GM12878 (cell line): Measurements from ENCODE around the gene SLC38A1. TPM values are rescaled to one million over a fixed set of nuclear protein-coding genes. Genes with fewer than 3 reads are reported as not detected.

ENCODE experiments used
- ATAC-seq: fragments of 200-7000 bp; cut with Tn5 transposase; 3 replicates; pipeline ENCODE4 v1.9.1; 2020; ENCODE audit warnings: mild to moderate bottlenecking, moderate library complexity
- BruUV-seq: library from RNA; stranded (reverse); fragments of 400-500 nt; replicated peaks from 2 replicates; lab custom pipeline; 2021; lab: Mats Ljungman, UMichigan
- CTCF ChIA-PET: fragments of 300-600 bp; sonication (Branson Sonifier 250); formaldehyde crosslinking; extraction: SDS; loops from one replicate; lab custom pipeline; 2021; ENCODE audit warnings: inconsistent platforms; lab: Yijun Ruan, JAX
- POLR2A ChIA-PET: fragments of 350-600 bp; formaldehyde crosslinking; extraction: SDS; loops from one replicate; lab custom pipeline; 2021; ENCODE audit warnings: inconsistent platforms; lab: Charles Lee
- RAD21 ChIA-PET: fragments of 300-600 bp; sonication (Branson Sonifier 250); formaldehyde crosslinking; loops from one replicate; lab custom pipeline; 2023; ENCODE audit warnings: antibody characterized with exemption; ENCODE audit not compliant: unreplicated experiment; lab: Charles Lee
- SMC1A ChIA-PET: fragments of 300-600 bp; sonication (Branson Sonifier 250); formaldehyde crosslinking; loops from one replicate; lab custom pipeline; 2023; ENCODE audit not compliant: unreplicated experiment, uncharacterized antibody; lab: Charles Lee
- DNase-seq: peaks from one replicate; pipeline ENCODE4 v3.0.0-alpha.2; 2011; ENCODE audit warnings: low read depth, low spot score
- FAIRE-seq: peaks from 3 replicates; lab custom pipeline; 2011; peaks lifted over from hg19 to GRCh38; lab: Jason Lieb, UNC
- H2AFZ ChIP-seq: 2 replicates; pipeline ENCODE4 v1.6.0; 2011; ENCODE audit warnings: low read depth, low read length, control low read depth; ENCODE audit not compliant: control insufficient read depth
- H3K27ac ChIP-seq: 2 replicates; pipeline ENCODE4 v1.5.1; 2011; ENCODE audit warnings: control low read depth; ENCODE audit not compliant: control insufficient read depth, insufficient read depth
- H3K27me3 ChIP-seq, 2 experiments: replicated peaks in 1 of 2; 2 replicates each; pipeline versions ENCODE4 v1.6.0 to v1.6.1; 2011; ENCODE audit warnings: low read length in 1 of 2; ENCODE audit not compliant: control insufficient read depth in 2 of 2, insufficient read depth in 2 of 2
- H3K36me3 ChIP-seq, 2 experiments: 2 replicates each; pipeline ENCODE4 v1.5.1; 2011; ENCODE audit warnings: low read length in 1 of 2; ENCODE audit not compliant: control insufficient read depth in 2 of 2, insufficient read depth in 2 of 2
- H3K4me1 ChIP-seq: 2 replicates; pipeline ENCODE4 v1.6.1; 2011; ENCODE audit warnings: mild to moderate bottlenecking, low read length, moderate library complexity, mixed read lengths; ENCODE audit not compliant: control insufficient read depth, insufficient read depth
- H3K4me2 ChIP-seq: 2 replicates; pipeline ENCODE4 v1.6.0; 2011; ENCODE audit warnings: control low read depth; ENCODE audit not compliant: control insufficient read depth, insufficient read depth
- H3K4me3 ChIP-seq: fragments of 200-600 bp; sonication (generic); 2 replicates; pipeline ENCODE4 v1.5.1; 2016
- H3K79me2 ChIP-seq: 2 replicates; pipeline ENCODE4 v1.6.0; 2011; ENCODE audit warnings: low read length; ENCODE audit not compliant: control insufficient read depth, insufficient read depth
- H3K9ac ChIP-seq: 2 replicates; pipeline ENCODE4 v1.8.0; 2011; ENCODE audit warnings: low read length, control low read depth, mixed read lengths; ENCODE audit not compliant: control insufficient read depth, insufficient read depth
- H3K9me3 ChIP-seq: replicated peaks from 3 replicates; pipeline ENCODE4 v1.5.1; 2011; ENCODE audit warnings: mild to moderate bottlenecking, low read length; ENCODE audit not compliant: control insufficient read depth, insufficient read depth
- H4K20me1 ChIP-seq: 2 replicates; pipeline ENCODE4 v1.6.0; 2011; ENCODE audit not compliant: control insufficient read depth, insufficient read depth
- BHLHE40 ChIP-seq, 2 experiments: fragments of 450-650 bp in 1 of 2; IDR thresholded peaks; 2 replicates each; pipeline ENCODE4 v1.6.1; 2011 to 2017; ENCODE audit warnings: low read depth in 2 of 2, borderline replicate concordance in 1 of 2, improper control_type of control experiment in 1 of 2, low read length in 1 of 2, mild to moderate bottlenecking in 1 of 2
- BRCA1 ChIP-seq: IDR thresholded peaks from 2 replicates; pipeline ENCODE4 v1.6.1; 2011; ENCODE audit warnings: low read depth, low read length, improper control_type of control experiment
- FOXK2 ChIP-seq: fragments of 450-650 bp; IDR thresholded peaks from 2 replicates; pipeline ENCODE4 v1.6.1; 2017; ENCODE audit warnings: mild to moderate bottlenecking, moderate library complexity
- LARP7 ChIP-seq: fragments of 450-650 bp; IDR thresholded peaks from 2 replicates; pipeline ENCODE4 v1.6.1; 2017; ENCODE audit warnings: mild to moderate bottlenecking
- MEF2B ChIP-seq: fragments of 450-650 bp; IDR thresholded peaks from 2 replicates; pipeline ENCODE4 v1.6.1; 2018; ENCODE audit warnings: mild to moderate bottlenecking, moderate library complexity; ENCODE audit not compliant: partially characterized antibody, poor library complexity, severe bottlenecking
- MYB ChIP-seq: fragments of 150-350 bp; IDR thresholded peaks from 2 replicates; pipeline ENCODE4 v1.6.1; 2014; ENCODE audit warnings: mild to moderate bottlenecking, low read depth, low read length, borderline replicate concordance
- PRDM15 ChIP-seq: fragments of 450-650 bp; formaldehyde crosslinking; IDR thresholded peaks from 2 replicates; pipeline ENCODE4 v1.4.0; 2020; ENCODE audit warnings: mild to moderate bottlenecking, moderate library complexity
- ZNF24 ChIP-seq: fragments of 450-650 bp; IDR thresholded peaks from 2 replicates; pipeline ENCODE4 v1.6.1; 2017; ENCODE audit warnings: antibody characterized with exemption, mild to moderate bottlenecking
- ZNF384 ChIP-seq: IDR thresholded peaks from 2 replicates; pipeline ENCODE4 v1.6.1; 2012; ENCODE audit warnings: low read depth, mild to moderate bottlenecking, low read length, improper control_type of control experiment, borderline replicate concordance
- WGBS: methylation state at CpG from one replicate; pipeline ENCODE4 v1.1.6; 2016; ENCODE audit warnings: low lambda C conversion rate; ENCODE audit not compliant: insufficient replicate concordance, insufficient coverage; ENCODE audit errors: missing lambda C conversion rate; 5-methylcytosine and 5-hydroxymethylcytosine counted together
- in situ Hi-C: fragments of 300-500 bp; cut with MboI; formaldehyde crosslinking; loops from 9 replicates; pipeline ENCODE4 v1.14.3; 2018; ENCODE audit warnings: mixed read lengths
- intact Hi-C: fragments of 100-400 bp; cut with micrococcal nuclease; formaldehyde crosslinking; loops from one replicate; pipeline ENCODE4 v1.14.2; 2022; ENCODE audit not compliant: unreplicated experiment
- polyA plus RNA-seq, 11 experiments: library from polyadenylated mRNA; depleted of rRNA in 4 of 11; unstranded in 6 of 11; stranded (reverse) in 5 of 11; fragments of >200 nt; fragmentation: Nextera tagmentation in 4 of 11; fragmentation: Illumina TruSeq in 1 of 11; extraction: Ambion mirVana in 4 of 11; extraction: Trizol in 1 of 11; gene quantifications; 1 replicate in 1 of 11; 2 replicates in 10 of 11; pipeline versions ENCODE4 v1.2.1 to v1.2.3, GENCODE V29; 2011 to 2016; ENCODE audit warnings: inconsistent platforms in 2 of 11, missing spikeins in 2 of 11, low read depth in 1 of 11
- total RNA-seq, 4 experiments: library from RNA; depleted of rRNA in 3 of 4; stranded (reverse); fragments of >200 nt in 3 of 4; fragmentation: Illumina TruSeq in 1 of 4; extraction: Trizol in 1 of 4; gene quantifications; 2 replicates each; pipeline versions ENCODE4 v1.2.1 to v1.2.3, GENCODE V29; 2013 to 2021

The SLC38A1 gene
- total and polyA plus RNA-seq, 10 of the 15 experiments (the other 5 are each of a cell fraction or from before 2014, with no cell fraction given): 38.1 to 191 (median 144) TPM

- no peak for TF ChIP-seq BRCA1
These were observed 26.3 kb downstream of the SLC38A1 start (continued) for GRCh38 chr12:46242569-46242968.

- WGBS: 96% methylated on average over 7 of the region's 7 CpGs
- Histone ChIP-seq H3K27ac (no peak overlapping the region), H2AFZ (no peak overlapping the region), H3K9ac (no peak overlapping the region), H3K4me1 (no peaks in the 10 kb centered on the region; the same call in 1 of the 2 replicates), H3K79me2 (peaks cover 70% of the 10 kb centered on the region), H3K4me3 (no peak overlapping the region), H3K36me3 (peaks cover 14 to 38% of the 10 kb centered on the region in 2 experiments), H4K20me1 (peaks cover 5% of the 10 kb centered on the region; the same call in 1 of the 2 replicates), H3K27me3 (no peaks in the 10 kb centered on the region), H3K4me2 (no peak overlapping the region), H3K9me3 (peaks cover 6% of the 10 kb centered on the region; the same call in 2 of the 3 replicates)
- RAD21 ChIA-PET: no interaction called here
- FAIRE-seq: no peak
- SMC1A ChIA-PET: no interaction called here
- CTCF ChIA-PET: interaction anchor here (2.5 kb wide), 1 partner anchor 15 kb away, joined by 8 read pairs; no protein-coding TSS in a partner anchor
- POLR2A ChIA-PET: interaction anchor here (1.3 kb wide), 1 partner anchor 10 kb away, joined by 3 read pairs; no protein-coding TSS in a partner anchor
- TF ChIP-seq FOXK2: no peak
- TF ChIP-seq ZNF24: no peak
- no peak for TF ChIP-seq ZNF384
- TF ChIP-seq BHLHE40 (IDR thresholded peaks at IDR 0.05; ENCODE audit: borderline replicate concordance in 1 of 2, low read depth in 2 of 2, low read length in 1 of 2): no peak
- no peak for TF ChIP-seq MEF2B
- TF ChIP-seq MYB: no peak
- no peak for TF ChIP-seq PRDM15 (CRISPR knock-in tag)
- TF ChIP-seq LARP7: no peak
- no peak for ATAC-seq
- intact Hi-C loops (no loop called here), in situ Hi-C loops (no loop called here)
- DNase-seq: no peak
- BruUV-seq: no TSS peak
These were observed 28.4 kb downstream of the SLC38A1 start for GRCh38 chr12:46240436-46240835.
